SU-DHL-6 (cell line): Measurements from ENCODE around the gene EEF2KMT.

Experiments
- H2AFZ ChIP-seq: fragments of 200-600 bp; sonication (generic); 2 replicates; pipeline ENCODE4 v1.6.1; 2014; ENCODE audit warnings: low read depth, mild to moderate bottlenecking, moderate library complexity, mixed read lengths, antibody characterized with exemption, low read length; ENCODE audit not compliant: severe bottlenecking
- H3F3A ChIP-seq: fragments of 200-600 bp; shearing (Covaris generic); 2 replicates; pipeline ENCODE4 v1.6.0; 2016; ENCODE audit warnings: antibody characterized with exemption, mild to moderate bottlenecking; ENCODE audit not compliant: insufficient read depth
- H3K27ac ChIP-seq: fragments of 200-600 bp; sonication (generic); 2 replicates; pipeline ENCODE4 v1.5.1; 2016; ENCODE audit warnings: low read depth, mild to moderate bottlenecking, low read length, moderate library complexity, mixed read lengths
- H3K27me3 ChIP-seq: fragments of 200-600 bp; sonication (generic), shearing (Covaris generic); 2 replicates; pipeline ENCODE4 v1.6.0; 2014; ENCODE audit warnings: mild to moderate bottlenecking, low read length
- H3K36me3 ChIP-seq: fragments of 200-600 bp; sonication (generic); 2 replicates; pipeline ENCODE4 v1.6.1; 2014; ENCODE audit warnings: mild to moderate bottlenecking, low read length, mixed read lengths
- H3K4me2 ChIP-seq: fragments of 300-600, 200-600 bp; shearing (Covaris generic), sonication (generic); 2 replicates; pipeline ENCODE4 v1.6.0; 2014; ENCODE audit warnings: low read length, low read depth, mild to moderate bottlenecking; ENCODE audit not compliant: poor library complexity, severe bottlenecking
- H3K4me3 ChIP-seq: fragments of 200-600 bp; sonication (generic); 2 replicates; pipeline ENCODE4 v1.5.1; 2014; ENCODE audit warnings: antibody characterized with exemption, low read length, mild to moderate bottlenecking, mixed read lengths; ENCODE audit not compliant: insufficient read depth, poor library complexity, severe bottlenecking
- H3K79me2 ChIP-seq: fragments of 200-600 bp; sonication (generic); 2 replicates; pipeline ENCODE4 v1.6.1; 2014; ENCODE audit warnings: mild to moderate bottlenecking, low read length, moderate library complexity; ENCODE audit not compliant: insufficient read depth
- H3K9ac ChIP-seq: fragments of 200-600 bp; sonication (generic); 2 replicates; pipeline ENCODE4 v1.7.0; 2014; ENCODE audit warnings: mild to moderate bottlenecking, low read length
- H3K9me2 ChIP-seq: fragments of 200-600 bp; sonication (generic); replicated peaks from 2 replicates; pipeline ENCODE4 v1.6.1; 2014; ENCODE audit warnings: low read length; ENCODE audit not compliant: insufficient read depth
- H3K9me3 ChIP-seq: fragments of 200-600 bp; sonication (generic); 2 replicates; pipeline ENCODE4 v1.6.1; 2014; ENCODE audit warnings: low read length, mixed read lengths; ENCODE audit not compliant: insufficient read depth
- H4K20me1 ChIP-seq: fragments of 200-600 bp; sonication (generic); 2 replicates; pipeline ENCODE4 v1.6.1; 2014; ENCODE audit warnings: low read depth, mild to moderate bottlenecking, antibody characterized with exemption, low read length, moderate library complexity, mixed read lengths
- EZH2phosphoT487 ChIP-seq: fragments of 200-600 bp; sonication (generic), shearing (Covaris generic); conservative IDR thresholded peaks from 2 replicates; pipeline ENCODE4 v1.6.1; 2018; ENCODE audit warnings: mild to moderate bottlenecking, antibody characterized with exemption, low read length, moderate library complexity, mixed read lengths
- TF ChIP-seq, protein P1 (sequence below): fragments of 200-600 bp; sonication (generic); IDR thresholded peaks from one replicate; pipeline ENCODE4 v1.5.1; 2017; ENCODE audit warnings: antibody characterized with exemption, mild to moderate bottlenecking, low read length, moderate library complexity; ENCODE audit not compliant: insufficient read depth, poor library complexity, severe bottlenecking

EEF2KMT gene

DNA sequence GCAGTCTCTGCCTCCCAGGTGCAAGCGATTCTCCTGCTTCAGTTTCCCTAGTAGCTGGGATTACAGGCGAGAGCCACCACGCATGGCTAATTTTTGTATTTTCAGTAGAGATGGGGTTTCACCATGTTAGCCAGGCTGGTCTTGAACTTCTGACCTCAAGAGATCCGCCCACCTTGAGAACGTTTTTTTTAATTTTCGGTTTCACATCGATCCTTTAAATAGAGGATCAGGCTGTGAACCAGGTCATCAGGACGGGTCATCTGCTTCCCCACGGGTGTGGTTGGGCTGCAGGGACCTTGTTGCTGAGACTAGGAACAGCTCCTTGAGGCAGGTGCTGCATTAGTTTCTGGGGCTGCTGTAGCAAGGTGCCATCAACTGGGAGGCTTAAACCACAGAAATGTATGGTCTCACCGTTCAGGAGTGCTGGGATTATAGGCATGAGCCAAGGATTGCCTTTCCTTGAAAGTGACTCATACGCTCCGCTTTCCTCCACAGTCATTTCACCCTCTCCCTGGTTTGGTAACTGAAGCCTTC lies 55.9 kb downstream of the EEF2KMT start:
- Histone ChIP-seq H3K9ac (no peak overlapping the region), H3K79me2 (no peaks in the 10 kb centered on the region), H3K36me3 (no peaks in the 10 kb centered on the region), H3K9me2 (no peaks in the 10 kb centered on the region), H3K4me3 (no peak overlapping the region), H2AFZ (no peak overlapping the region), H3F3A (no peaks in the 10 kb centered on the region), H3K27ac (no peak overlapping the region), H3K9me3 (no peaks in the 10 kb centered on the region), H4K20me1 (no peaks in the 10 kb centered on the region), H3K27me3 (no peaks in the 10 kb centered on the region), H3K4me2 (no peak overlapping the region)
- TF ChIP-seq EZH2phosphoT487, result no peak
- TF ChIP-seq, protein P1, sequence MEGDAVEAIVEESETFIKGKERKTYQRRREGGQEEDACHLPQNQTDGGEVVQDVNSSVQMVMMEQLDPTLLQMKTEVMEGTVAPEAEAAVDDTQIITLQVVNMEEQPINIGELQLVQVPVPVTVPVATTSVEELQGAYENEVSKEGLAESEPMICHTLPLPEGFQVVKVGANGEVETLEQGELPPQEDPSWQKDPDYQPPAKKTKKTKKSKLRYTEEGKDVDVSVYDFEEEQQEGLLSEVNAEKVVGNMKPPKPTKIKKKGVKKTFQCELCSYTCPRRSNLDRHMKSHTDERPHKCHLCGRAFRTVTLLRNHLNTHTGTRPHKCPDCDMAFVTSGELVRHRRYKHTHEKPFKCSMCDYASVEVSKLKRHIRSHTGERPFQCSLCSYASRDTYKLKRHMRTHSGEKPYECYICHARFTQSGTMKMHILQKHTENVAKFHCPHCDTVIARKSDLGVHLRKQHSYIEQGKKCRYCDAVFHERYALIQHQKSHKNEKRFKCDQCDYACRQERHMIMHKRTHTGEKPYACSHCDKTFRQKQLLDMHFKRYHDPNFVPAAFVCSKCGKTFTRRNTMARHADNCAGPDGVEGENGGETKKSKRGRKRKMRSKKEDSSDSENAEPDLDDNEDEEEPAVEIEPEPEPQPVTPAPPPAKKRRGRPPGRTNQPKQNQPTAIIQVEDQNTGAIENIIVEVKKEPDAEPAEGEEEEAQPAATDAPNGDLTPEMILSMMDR, result no peak

DNA sequence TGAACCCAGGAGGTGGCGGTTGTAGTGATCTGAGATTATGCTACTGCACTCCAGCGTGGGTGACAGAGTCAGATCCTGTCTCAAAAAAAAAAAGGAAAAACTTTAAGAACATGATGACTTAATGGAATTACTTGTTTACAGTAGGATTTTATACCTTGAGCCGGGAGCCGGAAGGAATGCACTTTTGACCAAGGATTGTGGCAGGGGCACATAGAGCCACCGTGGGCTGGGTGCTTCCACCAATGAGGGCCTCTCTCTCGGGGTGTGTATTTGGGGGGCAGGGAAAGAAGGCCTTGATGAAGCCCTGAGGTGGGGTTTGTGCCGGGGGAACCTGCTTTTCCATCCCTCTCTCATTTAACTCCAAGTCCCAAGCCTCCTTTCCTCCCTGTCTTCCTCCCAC lies 57.1 kb downstream of the EEF2KMT start:
- no peak overlapping the region for H3K27ac ChIP-seq
- no peak overlapping the region for H3K4me3 ChIP-seq
- no peaks in the 10 kb centered on the region for H3K36me3 ChIP-seq
- H4K20me1 ChIP-seq, result no peaks in the 10 kb centered on the region
- H3K27me3 ChIP-seq, result no peaks in the 10 kb centered on the region
- no peak overlapping the region for H3K4me2 ChIP-seq
- no peaks in the 10 kb centered on the region for H3K9me3 ChIP-seq
- no peak overlapping the region for H2AFZ ChIP-seq
- no peaks in the 10 kb centered on the region for H3K79me2 ChIP-seq
- TF ChIP-seq EZH2phosphoT487, result no peak
- TF ChIP-seq, protein P1, result no peak
- no peaks in the 10 kb centered on the region for H3K9me2 ChIP-seq
- no peaks in the 10 kb centered on the region for H3F3A ChIP-seq
- H3K9ac ChIP-seq, result no peak overlapping the region

GRCh38 chr16:5036228-5037156 lies 61.1 kb downstream of the EEF2KMT start:
- Histone ChIP-seq H3K9me2 (no peaks in the 10 kb centered on the region), H3K27ac (no peak overlapping the region), H3K79me2 (no peaks in the 10 kb centered on the region), H3F3A (no peaks in the 10 kb centered on the region), H3K27me3 (no peaks in the 10 kb centered on the region), H3K36me3 (no peaks in the 10 kb centered on the region), H3K4me3 (no peak overlapping the region), H3K9me3 (no peaks in the 10 kb centered on the region), H3K9ac (no peak overlapping the region), H2AFZ (no peak overlapping the region), H4K20me1 (no peaks in the 10 kb centered on the region), H3K4me2 (no peak overlapping the region)
- TF ChIP-seq, protein P1, result no peak
- TF ChIP-seq EZH2phosphoT487, result no peak
